Measurements from ENCODE around the gene GNAO1.

Gene GNAO1

DNA sequence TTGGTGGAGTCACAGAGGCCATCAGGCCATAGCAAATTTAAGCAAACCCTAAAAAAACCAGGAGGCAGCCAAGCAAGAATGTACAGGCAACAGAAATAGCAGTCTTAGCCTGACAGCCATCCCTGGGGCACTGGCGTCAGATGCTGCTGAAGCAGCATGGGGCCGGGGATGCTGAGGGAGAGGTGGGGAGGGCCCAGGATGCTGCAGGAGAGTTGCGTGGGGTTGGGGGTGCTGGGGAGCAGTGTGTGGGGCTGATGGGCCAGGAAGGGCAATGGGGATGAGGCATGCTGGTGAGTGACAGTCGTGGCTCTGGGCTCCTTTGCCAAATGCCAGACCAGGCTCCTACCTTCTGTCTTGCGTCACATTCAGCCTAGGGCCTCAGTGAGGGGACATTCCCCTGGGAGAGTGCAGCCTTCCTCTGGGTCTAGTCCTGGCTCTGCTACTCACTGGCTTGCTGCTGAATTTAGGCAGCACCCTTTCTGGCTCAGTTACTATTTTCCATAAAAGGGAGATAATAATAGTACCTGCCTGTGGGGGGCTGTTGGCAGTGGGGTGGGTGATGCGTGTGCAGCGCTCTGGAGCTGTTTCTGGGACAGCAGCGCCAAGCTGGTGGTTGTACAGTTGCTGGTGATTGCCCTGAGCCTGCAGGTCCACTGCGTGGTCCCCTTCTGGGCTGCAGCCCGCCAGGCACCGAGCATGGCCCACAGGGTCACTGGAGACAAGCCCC, 146.0 kb downstream of the GNAO1 start:
- no peak for DNase-seq

GRCh38 chr16:56337858-56338325, 146.6 kb downstream of the GNAO1 start:
- DNase-seq = no peak

- DNase-seq = no peak
These were observed 147.5 kb downstream of the GNAO1 start for GRCh38 chr16:56338566-56339318.

DNA sequence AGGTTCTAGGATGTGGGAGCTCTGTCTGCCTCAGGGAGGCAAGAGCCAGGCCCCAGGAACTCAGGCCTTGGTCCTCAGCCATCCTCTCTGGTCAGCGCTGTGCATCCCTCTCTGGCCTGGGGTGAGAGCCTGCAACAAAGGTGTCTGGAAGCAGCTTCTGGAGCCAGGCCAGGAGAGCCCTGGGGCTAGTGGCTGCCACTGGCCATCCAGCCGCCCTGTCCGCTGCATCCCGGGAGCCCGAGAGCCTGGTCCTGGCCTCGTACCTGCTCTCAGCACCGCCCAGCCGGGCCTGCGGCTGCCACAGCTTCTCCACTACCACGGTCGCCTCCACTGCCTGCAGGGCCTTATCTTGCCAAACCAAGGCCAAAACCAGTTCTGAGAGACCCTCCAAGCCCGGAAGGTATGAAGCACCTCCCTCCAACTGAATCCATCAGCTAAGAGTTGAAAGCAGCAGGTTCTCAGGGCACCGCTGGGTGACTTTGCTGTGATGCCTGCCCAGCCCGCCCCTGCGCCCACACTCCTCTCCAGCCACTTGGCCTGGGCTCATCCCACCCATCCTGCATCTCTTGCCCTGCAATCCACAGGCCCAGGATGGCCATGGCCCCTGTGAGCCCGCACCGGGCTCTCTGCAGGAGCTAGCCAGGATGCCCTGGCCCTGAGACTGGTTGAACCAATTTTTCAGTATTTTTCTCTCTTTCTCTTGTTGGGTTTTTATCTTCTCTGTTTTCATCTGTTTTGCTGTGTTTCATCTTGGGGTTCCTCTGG, 148.3 kb downstream of the GNAO1 start:
- DNase-seq = no peak

DNA sequence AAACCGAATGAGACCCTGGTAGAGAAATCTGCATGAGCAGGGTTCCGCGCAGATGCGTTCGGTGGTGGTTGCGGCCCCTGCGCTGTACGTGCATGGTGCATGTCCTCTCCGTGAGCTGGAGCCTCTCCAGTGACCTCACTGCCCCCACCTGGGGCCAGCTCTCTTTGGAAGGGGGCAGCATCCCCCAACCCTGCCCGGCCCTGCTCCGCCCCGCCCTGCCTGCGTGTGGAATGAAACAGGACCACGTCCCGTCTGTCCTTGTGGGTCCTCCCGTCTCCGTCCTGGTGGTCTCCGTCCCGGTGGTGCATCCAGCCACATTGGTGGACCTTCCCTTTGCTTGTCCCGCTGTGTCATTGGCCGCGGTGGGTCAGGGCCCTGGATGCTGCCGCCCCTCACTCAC, 149.1 kb downstream of the GNAO1 start:
- no peak for DNase-seq

DNA sequence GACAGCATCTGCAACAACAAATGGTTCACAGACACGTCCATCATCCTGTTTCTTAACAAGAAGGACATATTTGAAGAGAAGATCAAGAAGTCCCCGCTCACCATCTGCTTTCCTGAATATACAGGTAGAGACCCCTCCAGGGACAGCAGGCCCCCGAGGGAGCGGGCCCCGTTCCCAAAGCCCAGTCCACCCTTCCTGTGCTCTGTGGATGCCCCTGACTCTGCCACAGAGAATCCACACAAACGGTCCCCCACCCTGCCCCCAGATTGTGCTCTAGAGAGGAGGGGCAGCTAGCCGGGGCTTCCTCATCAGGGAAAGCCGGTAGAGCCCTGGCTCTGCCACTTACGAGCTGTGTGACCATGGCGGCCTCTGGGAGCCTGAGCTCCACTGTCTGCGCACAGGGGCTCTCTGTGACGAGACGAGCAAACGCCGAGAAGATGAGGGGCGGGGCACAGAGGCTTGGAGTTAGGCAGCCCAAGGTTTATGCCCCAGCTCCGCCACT, 149.6 kb downstream of the GNAO1 start:
- DNase-seq = no peak

DNA sequence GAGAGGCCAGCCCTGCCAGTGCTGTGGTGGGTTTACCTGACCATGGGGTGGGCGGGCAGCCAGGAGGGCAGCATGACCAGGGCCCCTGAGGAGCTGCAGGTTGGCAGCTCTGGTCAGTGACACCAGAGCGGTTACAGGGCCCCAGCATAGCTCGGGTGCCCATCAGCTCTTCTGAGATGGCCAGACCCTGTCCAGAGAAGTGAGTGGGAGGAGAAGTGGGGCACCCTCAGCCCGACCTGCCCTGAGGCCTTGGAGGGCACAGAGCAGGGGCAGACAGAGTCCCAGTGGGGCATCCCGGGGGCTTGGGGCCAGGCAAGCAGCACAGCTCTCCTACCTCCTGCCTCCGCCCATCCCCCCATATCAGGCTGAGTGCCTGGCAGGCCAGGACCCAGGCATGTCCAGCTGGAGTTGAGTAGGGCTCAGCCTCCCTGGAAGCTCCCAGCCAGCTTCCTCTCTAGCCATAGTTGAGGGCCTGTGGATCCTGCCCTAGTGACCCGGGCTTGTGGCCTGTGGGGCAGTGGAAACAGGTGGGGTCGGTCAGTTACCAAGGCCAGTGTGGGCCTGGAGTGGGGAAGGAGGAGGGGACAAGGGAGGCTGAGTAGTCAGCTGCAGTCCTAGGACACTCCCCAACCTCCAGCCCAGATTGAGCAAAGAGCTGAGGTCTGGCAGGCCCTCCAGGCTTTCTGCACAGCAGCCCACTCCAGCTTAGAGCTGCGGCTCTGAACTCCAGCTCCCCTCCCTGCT, 150.5 kb downstream of the GNAO1 start:
- no peak for DNase-seq

GRCh38 chr16:56343661-56344517, 152.6 kb downstream of the GNAO1 start:
- DNase-seq = no peak

DNA sequence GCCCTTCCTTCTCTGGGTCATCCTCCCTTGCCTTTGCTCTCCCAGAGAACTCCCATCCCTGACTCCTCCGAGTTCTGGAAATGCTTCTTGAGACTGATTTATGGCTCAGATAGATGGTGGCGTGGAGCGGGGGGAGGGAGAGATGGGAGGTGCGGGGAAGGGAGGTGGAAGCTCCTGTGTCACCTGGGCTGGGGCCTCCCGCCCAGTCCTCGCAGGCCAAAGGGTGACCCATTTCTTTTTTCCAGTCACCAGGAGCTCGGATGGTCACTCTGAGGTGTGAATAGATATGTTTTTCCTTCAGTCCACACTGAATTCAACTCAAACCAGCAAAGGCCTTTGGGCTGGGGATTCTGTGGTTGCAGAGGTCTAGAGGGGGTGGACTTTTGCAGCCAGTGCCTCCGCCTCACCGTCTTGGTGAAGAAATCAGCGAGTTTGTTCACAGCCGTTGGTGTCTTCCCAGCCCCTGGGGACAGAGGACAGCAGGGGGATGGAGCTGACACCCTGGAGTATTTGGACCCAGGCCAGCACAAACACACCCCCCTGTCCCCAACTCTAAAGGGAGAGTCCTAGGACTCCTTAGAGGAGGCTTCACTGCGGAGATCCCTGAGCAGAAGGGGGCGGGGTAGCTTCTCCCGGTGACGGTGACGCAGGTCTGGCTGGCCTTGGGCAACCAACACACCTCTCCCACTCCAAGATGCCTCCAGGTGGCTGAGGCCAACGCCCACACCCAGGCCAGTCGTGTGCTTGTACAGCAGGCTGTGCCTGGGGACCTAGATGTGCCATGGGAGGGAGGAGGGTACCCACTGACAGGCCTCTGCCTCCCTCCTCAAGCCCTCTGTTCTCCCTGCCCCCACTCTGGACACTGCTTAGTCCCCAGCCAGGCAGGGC, 153.5 kb downstream of the GNAO1 start:
- DNase-seq = no peak

GRCh38 chr16:56345406-56346050, 154.2 kb downstream of the GNAO1 start:
- no peak for DNase-seq

DNA sequence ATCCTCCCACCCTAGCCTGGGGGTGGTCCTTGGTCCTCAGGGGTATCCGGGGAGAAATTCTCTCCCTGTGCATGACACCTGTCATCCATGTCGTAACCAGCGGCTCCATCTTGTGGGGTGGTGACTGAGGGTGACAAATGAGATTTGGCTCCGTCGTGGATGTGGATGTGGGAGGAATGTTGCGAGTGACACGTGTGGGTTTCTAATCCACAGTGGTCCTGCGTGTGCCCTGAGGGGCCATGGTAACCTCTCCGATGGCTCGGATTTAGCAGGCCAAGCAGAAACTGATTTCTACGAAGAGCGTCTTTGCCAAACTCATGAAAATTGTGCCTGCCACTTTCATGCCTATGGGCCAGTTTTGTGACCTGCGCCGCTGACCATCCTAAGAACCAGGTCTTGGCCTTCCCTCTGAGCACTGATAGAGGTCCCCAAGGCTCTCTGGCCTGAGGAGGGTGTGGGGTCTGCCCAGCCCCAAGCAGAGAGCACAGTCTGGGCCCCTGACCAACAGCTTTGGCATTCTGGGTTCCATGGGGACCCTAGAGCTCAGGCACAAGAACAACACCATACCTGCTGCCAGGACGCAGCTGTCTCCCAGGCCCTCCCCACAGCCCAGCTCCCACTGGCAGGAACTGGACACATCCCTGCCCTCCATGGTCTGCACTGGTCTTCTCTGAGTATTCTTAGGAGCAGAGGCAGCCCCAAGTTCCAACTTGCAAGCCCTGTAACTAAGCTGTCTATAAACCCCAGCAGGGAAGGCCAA, 155.0 kb downstream of the GNAO1 start:
- no peak for DNase-seq

- DNase-seq = no peak
These were observed 155.9 kb downstream of the GNAO1 start for GRCh38 chr16:56347166-56347565.

DNA sequence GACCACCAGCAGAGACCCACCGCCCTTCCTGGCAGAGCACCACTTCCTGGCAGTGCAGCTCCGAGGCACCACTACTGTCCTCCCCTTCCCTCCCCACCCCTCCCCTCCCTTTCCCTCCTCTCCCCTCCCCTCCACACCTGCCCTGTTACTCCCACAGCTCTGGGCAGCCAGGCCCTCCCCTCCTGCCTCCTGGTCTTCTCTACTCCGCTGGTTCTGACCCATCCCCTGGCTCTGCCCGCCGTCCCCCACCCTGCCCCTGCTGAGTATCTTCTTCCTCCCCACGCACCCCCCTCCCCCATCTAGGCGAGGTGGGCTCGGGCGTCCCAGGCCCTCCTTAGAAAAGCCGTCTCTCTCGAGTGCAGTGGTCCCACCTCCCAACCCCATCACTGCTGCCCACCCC, 156.4 kb downstream of the GNAO1 start:
- DNase-seq = no peak

DNA sequence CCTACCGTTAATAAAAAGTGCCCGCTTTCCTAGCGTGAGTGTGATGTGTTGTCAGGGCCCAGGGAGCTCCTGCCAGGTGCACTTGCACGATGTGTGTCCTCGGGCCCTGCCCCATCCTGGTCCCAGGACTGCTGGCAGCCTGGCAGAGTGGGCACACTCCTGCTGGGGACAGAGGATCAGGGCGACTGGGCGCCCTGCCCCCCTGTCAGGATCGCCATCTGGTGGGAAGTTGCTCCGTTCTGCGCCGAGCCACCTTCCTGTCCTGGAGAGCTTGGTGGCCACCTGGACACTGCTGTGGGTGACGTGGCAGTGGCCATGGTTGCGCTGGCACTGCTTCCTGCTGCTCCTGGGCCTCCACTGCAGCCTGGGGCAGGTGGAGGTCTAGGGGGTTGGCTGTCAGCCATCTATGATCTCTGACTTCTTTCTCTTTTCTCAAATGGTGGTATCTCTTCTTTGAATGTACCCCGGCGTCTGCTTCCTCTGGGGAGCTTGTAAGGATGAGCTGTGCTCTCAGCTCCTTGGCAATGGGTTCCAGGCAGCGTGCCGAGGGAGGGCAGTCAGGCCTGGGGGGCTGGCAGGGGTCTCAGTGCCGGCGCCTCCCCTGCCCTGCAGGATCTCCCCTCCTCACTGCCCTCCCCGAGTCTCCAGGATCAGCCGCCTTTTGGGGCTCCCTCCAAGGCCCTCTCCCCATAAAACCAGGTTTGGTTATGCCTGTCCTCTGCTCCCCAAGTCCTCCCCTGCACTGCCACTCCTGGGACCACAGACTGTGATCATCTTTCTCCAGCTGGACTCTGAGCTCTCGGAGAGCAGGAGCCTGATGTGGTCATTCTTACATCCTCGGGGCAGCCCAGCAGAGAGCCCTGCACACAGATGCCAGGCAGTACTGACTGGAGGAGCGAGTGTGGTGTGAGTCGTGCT, 157.1 kb downstream of the GNAO1 start:
- no peak for DNase-seq

- DNase-seq = no peak
These were observed 157.8 kb downstream of the GNAO1 start for GRCh38 chr16:56349086-56349415.

GRCh38 chr16:56349711-56350161, 158.4 kb downstream of the GNAO1 start:
- no peak for DNase-seq

GRCh38 chr16:56350491-56351405, 159.5 kb downstream of the GNAO1 start:
- no peak for DNase-seq
